ENCODE results near the gene PSENEN. TPM values are rescaled to one million over a fixed set of nuclear protein-coding genes. Genes with fewer than 3 reads are reported as not detected.
A peak's percentile ranks its signal among the peaks of the same experiment; 100 is the strongest.

Gene PSENEN
- total RNA-seq, 1 experiment from 2014 or later: 42.9 TPM

GRCh38 chr19:35719402-35720162, 25.9 kb upstream of the PSENEN start:
- Histone ChIP-seq H3K4me2 (ENCODE audit: low read length) (peak overlapping the region; percentile 98), H3K27ac (ENCODE audit: low read length) (no peak overlapping the region), H3K4me3 (ENCODE audit: low read length) (peak overlapping the region; percentile 95), H3K4me1 (ENCODE audit: insufficient read depth, low read length) (peaks cover 20% of the 10 kb centered on the region; the same call in 1 of the 2 replicates), H3K27me3 (ENCODE audit: low read length) (no peaks in the 10 kb centered on the region), H3K9me3 (ENCODE audit: low read length) (no peaks in the 10 kb centered on the region), H3K36me3 (ENCODE audit: low read depth, low read length) (no peaks in the 10 kb centered on the region; the same call in 1 of the 2 replicates), H3K9me2 (replicated peaks; ENCODE audit: low read length) (no peaks in the 10 kb centered on the region), H3K9ac (ENCODE audit: low read length) (peak overlapping the region; percentile 87), H3F3A (ENCODE audit: low read length, unreplicated experiment) (no peaks in the 10 kb centered on the region), H2AFZ (ENCODE audit: low read length) (no peak overlapping the region), H4K20me1 (ENCODE audit: low read length) (0 out of 2 replicates have a peak, but pooled peaks cover 3% of the 10 kb centered on the region), H3K79me2 (ENCODE audit: low read length) (peaks cover 33% of the 10 kb centered on the region)
- TF ChIP-seq CTCF (conservative IDR thresholded peaks at IDR 0.05; ENCODE audit: low read depth, low read length) (no peak), EZH2 (IDR thresholded peaks at IDR 0.05; ENCODE audit: low read length, unreplicated experiment) (no peak), EZH2phosphoT487 (IDR thresholded peaks at IDR 0.05; ENCODE audit: borderline replicate concordance, low read length) (no peak)
- intact Hi-C loops (cut with micrococcal nuclease): loop anchor here (5.0 to 10.0 kb wide), 2 partner anchors 172 to 215 kb away; partner anchors contain the start of genes LRFN3 and TMEM147
- DNase-seq: no peak
- CTCF ChIA-PET: no interaction called here
- ATAC-seq: no peak
- POLR2A ChIA-PET (ENCODE audit: unreplicated experiment): interaction anchor here (0.5 kb wide), 1 partner anchor 65 kb away, joined by 13 read pairs; no protein-coding TSS in a partner anchor
- TSS peak; percentile 22 for BruUV-seq (replicated peaks)

GRCh38 chr19:35720163-35720524, 25.3 kb upstream of the PSENEN start:
- TF ChIP-seq CTCF (conservative IDR thresholded peaks at IDR 0.05; ENCODE audit: low read depth, low read length) (no peak), EZH2phosphoT487 (IDR thresholded peaks at IDR 0.05; ENCODE audit: borderline replicate concordance, low read length) (no peak), EZH2 (IDR thresholded peaks at IDR 0.05; ENCODE audit: low read length, unreplicated experiment) (no peak)
- H3K9ac ChIP-seq (ENCODE audit: low read length): no peak overlapping the region
- POLR2A ChIA-PET (ENCODE audit: unreplicated experiment): no interaction called here
- intact Hi-C loops (cut with micrococcal nuclease): no loop called here
- no peaks in the 10 kb centered on the region for H3K27me3 ChIP-seq (ENCODE audit: low read length)
- no peaks in the 10 kb centered on the region for H3K9me3 ChIP-seq (ENCODE audit: low read length)
- H2AFZ ChIP-seq (ENCODE audit: low read length): no peak overlapping the region
- H3K9me2 ChIP-seq (replicated peaks; ENCODE audit: low read length): no peaks in the 10 kb centered on the region
- no TSS peak for BruUV-seq (replicated peaks)
- DNase-seq (no peak), ATAC-seq (no peak)
- H3K4me3 ChIP-seq (ENCODE audit: low read length): no peak overlapping the region
- H3K36me3 ChIP-seq (ENCODE audit: low read depth, low read length): no peaks in the 10 kb centered on the region; the same call in 1 of the 2 replicates
- peaks cover 20% of the 10 kb centered on the region; the same call in 1 of the 2 replicates for H3K4me1 ChIP-seq (ENCODE audit: insufficient read depth, low read length)
- H3F3A ChIP-seq (ENCODE audit: low read length, unreplicated experiment): no peaks in the 10 kb centered on the region
- CTCF ChIA-PET: no interaction called here
- 0 out of 2 replicates have a peak, but pooled peaks cover 3% of the 10 kb centered on the region for H4K20me1 ChIP-seq (ENCODE audit: low read length)
- no peak overlapping the region for H3K27ac ChIP-seq (ENCODE audit: low read length)
- no peak overlapping the region for H3K4me2 ChIP-seq (ENCODE audit: low read length)
- H3K79me2 ChIP-seq (ENCODE audit: low read length): peaks cover 33% of the 10 kb centered on the region

DNA sequence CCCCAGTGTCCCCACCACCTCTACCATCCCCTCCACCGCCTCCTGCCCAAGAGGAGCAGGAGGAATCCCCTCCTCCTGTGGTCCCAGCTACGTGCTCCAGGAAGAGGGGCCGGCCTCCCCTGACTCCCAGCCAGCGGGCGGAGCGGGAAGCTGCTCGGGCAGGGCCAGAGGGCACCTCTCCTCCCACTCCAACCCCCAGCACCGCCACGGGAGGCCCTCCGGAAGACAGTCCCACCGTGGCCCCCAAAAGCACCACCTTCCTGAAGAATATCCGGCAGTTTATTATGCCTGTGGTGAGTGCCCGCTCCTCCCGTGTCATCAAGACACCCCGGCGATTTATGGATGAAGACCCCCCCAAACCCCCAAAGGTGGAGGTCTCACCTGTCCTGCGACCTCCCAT, 24.8 kb upstream of the PSENEN start:
- Histone ChIP-seq H3K4me3 (ENCODE audit: low read length) (no peak overlapping the region), H3K27me3 (ENCODE audit: low read length) (no peaks in the 10 kb centered on the region), H3K79me2 (ENCODE audit: low read length) (peaks cover 29% of the 10 kb centered on the region), H3K9ac (ENCODE audit: low read length) (no peak overlapping the region), H3F3A (ENCODE audit: low read length, unreplicated experiment) (no peaks in the 10 kb centered on the region), H3K4me2 (ENCODE audit: low read length) (no peak overlapping the region), H3K27ac (ENCODE audit: low read length) (no peak overlapping the region), H3K9me2 (replicated peaks; ENCODE audit: low read length) (no peaks in the 10 kb centered on the region), H2AFZ (ENCODE audit: low read length) (no peak overlapping the region), H3K36me3 (ENCODE audit: low read depth, low read length) (no peaks in the 10 kb centered on the region; the same call in none of the 2 replicates), H3K9me3 (ENCODE audit: low read length) (no peaks in the 10 kb centered on the region), H4K20me1 (ENCODE audit: low read length) (0 out of 2 replicates have a peak, but pooled peaks cover 3% of the 10 kb centered on the region), H3K4me1 (ENCODE audit: insufficient read depth, low read length) (peaks cover 17% of the 10 kb centered on the region; the same call in 1 of the 2 replicates)
- no peak for ATAC-seq
- ChIA-PET CTCF (no interaction called here), POLR2A (ENCODE audit: unreplicated experiment) (no interaction called here)
- no TSS peak for BruUV-seq (replicated peaks)
- intact Hi-C loops (cut with micrococcal nuclease): no loop called here
- DNase-seq: no peak
- no peak for TF ChIP-seq EZH2 (IDR thresholded peaks at IDR 0.05; ENCODE audit: low read length, unreplicated experiment)
- TF ChIP-seq EZH2phosphoT487 (IDR thresholded peaks at IDR 0.05; ENCODE audit: borderline replicate concordance, low read length): no peak
- no peak for TF ChIP-seq CTCF (conservative IDR thresholded peaks at IDR 0.05; ENCODE audit: low read depth, low read length)
